ENCODE measurements around the gene MMP10.

DNA sequence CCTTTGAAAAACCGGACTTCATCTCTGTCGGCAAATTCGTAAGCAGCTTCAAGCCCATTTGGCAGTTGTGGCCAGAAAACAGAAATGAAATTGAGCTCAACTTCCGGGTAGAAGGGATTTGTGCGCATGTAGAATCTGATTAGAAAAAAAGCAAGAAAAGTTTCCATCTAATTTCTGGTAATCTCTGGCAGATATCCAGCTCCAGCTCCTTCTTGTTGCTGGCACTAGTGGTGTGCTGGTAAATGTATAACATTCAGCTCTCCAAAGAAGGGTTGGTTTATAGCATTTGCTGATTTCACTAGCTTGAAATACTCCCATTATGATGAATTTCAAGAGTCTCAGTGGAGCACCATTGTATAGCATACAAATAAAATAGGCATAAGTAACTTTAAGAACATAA, 12.2 kb upstream of the MMP10 start:
- TF ChIP-seq, protein P1, sequence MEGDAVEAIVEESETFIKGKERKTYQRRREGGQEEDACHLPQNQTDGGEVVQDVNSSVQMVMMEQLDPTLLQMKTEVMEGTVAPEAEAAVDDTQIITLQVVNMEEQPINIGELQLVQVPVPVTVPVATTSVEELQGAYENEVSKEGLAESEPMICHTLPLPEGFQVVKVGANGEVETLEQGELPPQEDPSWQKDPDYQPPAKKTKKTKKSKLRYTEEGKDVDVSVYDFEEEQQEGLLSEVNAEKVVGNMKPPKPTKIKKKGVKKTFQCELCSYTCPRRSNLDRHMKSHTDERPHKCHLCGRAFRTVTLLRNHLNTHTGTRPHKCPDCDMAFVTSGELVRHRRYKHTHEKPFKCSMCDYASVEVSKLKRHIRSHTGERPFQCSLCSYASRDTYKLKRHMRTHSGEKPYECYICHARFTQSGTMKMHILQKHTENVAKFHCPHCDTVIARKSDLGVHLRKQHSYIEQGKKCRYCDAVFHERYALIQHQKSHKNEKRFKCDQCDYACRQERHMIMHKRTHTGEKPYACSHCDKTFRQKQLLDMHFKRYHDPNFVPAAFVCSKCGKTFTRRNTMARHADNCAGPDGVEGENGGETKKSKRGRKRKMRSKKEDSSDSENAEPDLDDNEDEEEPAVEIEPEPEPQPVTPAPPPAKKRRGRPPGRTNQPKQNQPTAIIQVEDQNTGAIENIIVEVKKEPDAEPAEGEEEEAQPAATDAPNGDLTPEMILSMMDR (IDR thresholded peaks at IDR 0.05; ENCODE audit: poor library complexity, severe bottlenecking) = no peak
- TF ChIP-seq EZH2 (IDR thresholded peaks at IDR 0.05; ENCODE audit: borderline replicate concordance, insufficient read depth, low read length, poor library complexity, severe bottlenecking) = no peak
- no peak for TF ChIP-seq EP300 (conservative IDR thresholded peaks at IDR 0.05; ENCODE audit: poor library complexity, severe bottlenecking)
- TF ChIP-seq POLR2AphosphoS5 (IDR thresholded peaks at IDR 0.05) = no peak
- TF ChIP-seq SMC3 (conservative IDR thresholded peaks at IDR 0.05; ENCODE audit: poor library complexity) = no peak
- TF ChIP-seq MXI1 (conservative IDR thresholded peaks at IDR 0.05; ENCODE audit: poor library complexity, severe bottlenecking) = no peak

Measured in neural cell (in vitro differentiated cells).